Activated CD8-positive, alpha-beta memory T cell treated with anti-CD3 and anti-CD28 coated beads, Interleukin-2, amount 50 U/mL, for 1 hour (primary cell): ENCODE results near the gene SEC16B.

Experiments
- DNase-seq: peaks from one replicate; pipeline ENCODE4 v3.0.0-alpha.2; 2020; ENCODE audit errors: extremely low read depth

SEC16B gene

GRCh38 chr1:177944016-177944949, 25.6 kb downstream of the SEC16B start:
- DNase-seq = no peak

DNA sequence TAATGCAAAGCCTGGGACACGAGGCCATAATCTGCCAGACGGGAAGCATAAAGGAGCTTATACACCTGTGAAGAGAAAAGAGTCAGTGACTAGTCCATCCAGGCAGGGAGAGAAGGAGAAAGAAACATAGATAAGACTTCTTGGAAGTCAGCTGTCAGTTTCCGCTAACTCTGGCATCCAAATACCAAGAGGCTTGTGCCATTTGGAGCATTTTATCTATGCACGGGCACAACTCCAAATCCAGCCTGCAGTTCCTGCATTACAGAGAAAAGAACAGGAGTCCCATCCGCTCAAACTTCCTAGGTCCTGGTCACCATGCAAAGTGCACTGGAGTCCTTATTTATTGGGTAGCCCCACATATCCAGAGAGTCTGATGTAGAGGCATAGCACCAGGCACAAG, 27.9 kb downstream of the SEC16B start:
- no peak for DNase-seq

- no peak for DNase-seq
Measured at GRCh38 chr1:177940682-177941081, 29.2 kb downstream of the SEC16B start.

DNA sequence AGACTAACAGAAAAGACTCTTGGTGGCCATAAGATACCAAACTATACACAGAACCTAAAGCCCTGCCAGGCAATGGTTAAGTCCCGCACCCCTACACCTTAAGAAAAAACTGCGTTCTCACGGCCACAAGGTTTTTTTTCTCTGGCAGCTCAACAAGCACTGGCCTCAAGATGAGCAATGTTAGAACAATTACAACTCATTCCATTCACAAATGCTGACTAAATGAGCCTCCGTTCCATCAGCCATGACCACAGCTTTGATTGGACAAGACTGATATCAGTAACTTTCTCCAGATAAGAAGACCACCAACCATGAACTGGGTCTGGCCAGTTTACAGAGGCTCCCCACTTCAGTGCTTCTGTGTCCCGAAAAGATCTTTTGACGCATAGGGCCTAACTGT, 31.9 kb downstream of the SEC16B start:
- no peak for DNase-seq

DNA sequence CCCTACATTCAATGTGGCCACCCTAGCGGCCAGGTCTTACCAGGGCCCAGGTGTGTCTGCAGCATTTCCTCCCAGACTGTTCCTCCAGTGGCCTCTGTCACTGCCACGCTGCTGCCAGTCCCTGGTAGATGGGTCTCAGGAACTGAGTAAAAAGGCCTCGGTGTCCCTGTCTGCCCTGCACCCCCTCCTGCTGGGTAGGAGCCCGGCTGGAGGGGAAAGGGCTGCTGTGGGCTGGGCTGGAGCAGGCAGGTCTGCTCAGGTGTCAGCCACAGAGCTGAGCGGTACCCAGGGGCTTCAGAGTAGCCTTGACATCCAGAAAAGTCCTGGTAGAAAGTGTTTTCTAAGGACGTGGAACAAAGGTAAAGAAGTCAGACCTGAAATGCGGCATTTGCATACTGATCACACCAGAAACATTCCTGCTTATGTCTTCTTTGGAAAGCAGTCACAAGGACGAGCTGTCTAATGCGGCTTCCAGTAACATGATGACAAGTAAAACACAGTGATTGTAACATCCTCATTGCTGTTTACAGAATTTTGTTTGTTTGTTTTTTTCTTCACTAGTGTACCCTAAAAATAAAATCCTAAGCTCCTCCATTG, 32.6 kb downstream of the SEC16B start:
- no peak for DNase-seq

DNA sequence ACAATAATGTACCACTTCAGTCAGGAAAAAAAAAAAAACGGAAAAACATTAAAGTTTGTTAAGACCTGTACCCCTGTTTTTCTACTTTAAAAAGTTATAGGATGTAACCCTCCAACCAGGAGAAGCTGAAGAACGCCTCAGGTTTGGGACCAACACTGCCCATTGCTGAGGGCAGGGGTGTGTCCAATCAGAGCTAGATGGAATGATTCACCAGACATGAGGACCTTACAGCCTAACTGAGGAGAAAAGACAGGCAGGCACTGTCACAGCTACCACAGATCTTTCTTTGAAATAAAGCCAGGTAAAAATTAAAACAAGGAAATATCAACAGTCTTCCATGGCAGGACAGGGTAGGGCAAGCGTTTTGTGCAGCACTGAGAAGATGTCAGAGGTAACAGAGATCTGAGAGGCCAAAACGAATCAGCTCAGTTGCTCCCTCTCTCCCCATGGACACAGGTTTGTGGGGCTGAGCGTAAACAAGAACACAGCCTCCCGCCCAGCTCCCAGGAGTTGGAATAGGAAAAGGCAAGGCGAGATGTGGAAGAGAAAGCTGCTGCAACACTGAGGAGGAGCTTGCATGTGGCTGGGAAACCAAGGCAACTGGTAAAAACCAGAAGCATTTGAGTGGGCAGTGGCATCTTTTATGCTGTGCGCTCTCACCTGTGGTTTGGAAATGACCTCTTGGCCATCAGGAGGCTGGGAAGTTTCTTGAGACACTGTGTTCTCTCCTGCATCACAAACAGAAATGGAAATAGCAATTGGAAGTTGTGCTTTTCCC, 34.0 kb downstream of the SEC16B start:
- no peak for DNase-seq

- DNase-seq = no peak
Measured at GRCh38 chr1:177934927-177935326, 34.9 kb downstream of the SEC16B start.

DNA sequence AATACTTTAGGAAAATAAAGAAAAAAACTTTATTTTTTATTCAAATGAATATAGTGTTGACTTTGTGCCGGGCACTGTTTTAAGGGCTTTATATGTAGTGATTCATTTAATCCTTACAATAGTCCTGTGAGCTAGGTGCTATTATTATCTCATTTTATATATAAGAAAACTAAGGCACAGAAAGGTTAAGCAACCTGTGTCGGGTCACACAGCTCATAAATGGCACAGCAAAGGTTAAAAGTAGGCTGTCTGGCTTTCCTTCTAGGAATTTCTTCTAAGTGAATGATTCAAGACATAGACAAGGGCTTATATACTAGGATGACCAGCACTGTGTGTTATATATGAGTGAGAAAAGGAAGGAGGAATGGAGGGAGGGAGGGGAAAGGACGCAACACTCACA, 35.4 kb downstream of the SEC16B start:
- no peak for DNase-seq

DNA sequence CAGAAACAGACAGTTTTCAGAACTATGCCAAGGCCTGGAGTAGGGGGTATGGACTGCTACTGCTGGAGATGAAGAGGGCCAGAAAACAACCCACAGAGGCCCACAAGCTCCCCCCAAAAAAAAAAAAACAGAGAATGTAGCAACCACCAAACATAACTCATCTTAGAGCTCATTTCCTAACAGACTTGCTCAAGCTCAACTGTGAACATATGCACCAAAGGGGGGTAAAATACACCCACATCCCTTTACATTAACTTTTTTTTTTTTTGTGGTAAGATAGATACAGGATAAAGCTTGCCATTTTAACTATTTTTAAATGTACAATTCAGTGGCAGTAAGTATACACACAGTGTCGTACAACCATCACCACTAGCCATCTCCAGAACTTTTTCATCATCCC, 36.0 kb downstream of the SEC16B start:
- no peak for DNase-seq

DNA sequence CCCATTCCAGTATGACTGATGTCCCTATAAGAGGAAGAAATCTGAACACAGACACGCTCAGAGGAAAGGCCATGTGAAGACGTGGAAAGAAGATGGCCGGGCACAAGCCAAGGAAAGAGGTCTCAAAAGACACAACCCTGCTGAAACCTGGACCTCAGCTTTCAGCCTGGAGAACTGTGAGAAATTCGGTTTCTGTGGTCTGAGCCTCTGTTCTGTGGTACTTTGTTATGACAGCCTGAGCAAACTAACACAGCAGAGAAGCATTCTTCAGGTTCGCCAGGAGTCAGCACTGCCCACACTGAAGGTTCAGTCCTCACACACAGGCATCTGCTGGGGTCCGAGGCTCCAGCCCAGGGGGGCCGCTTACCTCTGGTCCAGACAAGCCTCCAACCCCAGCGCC, 37.7 kb downstream of the SEC16B start:
- DNase-seq = no peak

DNA sequence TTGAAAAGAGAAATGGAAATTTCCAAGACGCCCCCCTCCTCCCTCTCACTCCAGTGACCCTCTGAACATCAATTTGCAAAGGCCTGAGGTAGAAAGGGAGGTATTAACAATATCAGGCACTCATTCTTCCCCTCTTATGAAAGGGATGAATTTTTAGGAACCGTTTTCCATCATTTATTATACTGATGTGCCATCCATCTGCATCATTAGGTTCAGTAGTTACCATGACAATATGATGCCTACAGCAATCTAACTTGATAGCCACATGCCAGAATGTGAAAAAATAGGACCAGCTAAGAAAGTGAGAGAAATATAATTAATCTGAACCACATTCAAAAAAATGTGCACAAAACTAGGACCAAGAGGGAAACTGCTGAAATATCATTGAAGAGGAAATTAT, 40.9 kb downstream of the SEC16B start:
- DNase-seq = no peak

GRCh38 chr1:177928194-177928593, 41.7 kb downstream of the SEC16B start:
- DNase-seq = no peak

GRCh38 chr1:177927021-177927596, 42.7 kb downstream of the SEC16B start:
- DNase-seq = no peak

- DNase-seq = no peak
Measured at GRCh38 chr1:177926201-177926600, 43.7 kb downstream of the SEC16B start.

DNA sequence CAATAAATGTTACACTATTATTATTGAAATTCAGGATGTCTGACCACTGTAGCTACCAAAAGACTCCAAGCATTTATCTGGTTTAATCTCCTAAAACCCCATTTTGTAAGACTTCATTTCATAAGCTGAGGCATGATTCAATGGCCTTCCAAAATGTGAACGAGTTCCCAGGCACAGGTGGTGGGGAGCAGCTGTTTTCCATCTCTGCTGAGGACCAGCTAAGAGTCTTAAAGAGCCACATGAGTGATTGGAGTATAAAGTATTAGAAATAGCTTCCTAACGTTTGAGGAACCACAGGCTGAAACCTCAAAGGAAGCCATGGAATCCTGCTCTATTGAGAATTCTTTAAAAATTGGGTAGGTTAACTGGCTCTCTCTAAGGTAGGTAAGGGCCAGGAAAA, 44.9 kb downstream of the SEC16B start:
- DNase-seq = no peak

- no peak for DNase-seq
Measured at GRCh38 chr1:177923441-177923840, 46.4 kb downstream of the SEC16B start.

- no peak for DNase-seq
Measured at GRCh38 chr1:177922209-177922608, 47.6 kb downstream of the SEC16B start.

DNA sequence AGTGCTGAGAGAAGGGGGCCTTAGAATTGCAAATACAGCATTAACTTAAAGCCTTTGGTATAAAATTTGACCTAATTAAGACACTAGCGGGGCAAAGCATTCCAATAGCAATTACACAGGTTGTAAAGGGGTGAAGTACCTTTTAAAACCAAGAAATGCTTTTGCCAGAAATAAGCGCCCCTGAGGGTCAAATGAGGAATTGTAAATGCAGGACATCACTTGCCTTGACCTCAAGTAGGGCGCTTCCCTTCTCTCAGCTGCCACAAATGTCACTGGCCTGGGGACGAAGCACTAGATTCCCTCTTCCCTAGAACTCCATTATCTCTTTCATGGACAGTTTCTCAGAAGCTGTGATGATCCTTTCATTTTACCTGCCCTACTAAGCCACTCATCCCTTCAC, 48.3 kb downstream of the SEC16B start:
- no peak for DNase-seq

- DNase-seq = no peak
Measured at GRCh38 chr1:177920091-177920490, 49.8 kb downstream of the SEC16B start.

- no peak for DNase-seq
Measured at GRCh38 chr1:177915641-177916040, 54.2 kb downstream of the SEC16B start.

GRCh38 chr1:177914603-177915002, 55.3 kb downstream of the SEC16B start:
- no peak for DNase-seq
